T-cell (primary cell): ENCODE results near the gene ALB. TPM values are rescaled to one million over a fixed set of nuclear protein-coding genes. Genes with fewer than 3 reads are reported as not detected.

Experiments
- total RNA-seq, 35 experiments: library from RNA in 6 of 35; stranded (reverse) in 6 of 35; fragments of 120-200 nt in 1 of 35; gene quantifications; one replicate each; pipeline versions ENCODE4 v1.2.1 to v1.2.4 and lab custom pipeline; 2013 to 2026

The ALB gene
- total RNA-seq, 5 donors from 2014 or later (not counting 1 experiment from before 2014, with no cell fraction given) = 30.4 to 58.6 (median 33.6) TPM; not detected in 2

Other genes with a start within 250 kb of the ALB start
- 10 to 100 TPM; 48.6 to 63.8 (median 51.8) TPM for gene ANKRD17, start 145.5 kb upstream of the ALB start, total RNA-seq
- gene AFP, start 31.9 kb downstream of the ALB start, total RNA-seq = 1 to 10 TPM in 3 of 5 donors, not detected in 2; 1.6 to 3.6 (median 2.5) TPM
- gene AFM, start 77.5 kb downstream of the ALB start, total RNA-seq = under 1 TPM in 1 of 5 donors, not detected in 4; 0.18 TPM
- gene RASSF6, start 216.1 kb downstream of the ALB start, total RNA-seq = 1 to 10 TPM in 1 of 5 donors, under 1 TPM in 4; 0.25 to 1.1 (median 0.47) TPM